Measurements from ENCODE around the gene RALB.

- TF ChIP-seq CTCF (conservative IDR thresholded peaks at IDR 0.05 in 1 of 2, IDR thresholded peaks at IDR 0.05 in 1 of 2; ENCODE audit: low read depth in 1 of 2, low read length in 2 of 2) (no peak), EZH2 (IDR thresholded peaks at IDR 0.05; ENCODE audit: low read length, missing control alignments) (no peak)
These were observed 4.8 kb upstream of the RALB start for GRCh38 chr2:120247851-120248250.
